ENCODE results near the gene CSMD2.

DNA sequence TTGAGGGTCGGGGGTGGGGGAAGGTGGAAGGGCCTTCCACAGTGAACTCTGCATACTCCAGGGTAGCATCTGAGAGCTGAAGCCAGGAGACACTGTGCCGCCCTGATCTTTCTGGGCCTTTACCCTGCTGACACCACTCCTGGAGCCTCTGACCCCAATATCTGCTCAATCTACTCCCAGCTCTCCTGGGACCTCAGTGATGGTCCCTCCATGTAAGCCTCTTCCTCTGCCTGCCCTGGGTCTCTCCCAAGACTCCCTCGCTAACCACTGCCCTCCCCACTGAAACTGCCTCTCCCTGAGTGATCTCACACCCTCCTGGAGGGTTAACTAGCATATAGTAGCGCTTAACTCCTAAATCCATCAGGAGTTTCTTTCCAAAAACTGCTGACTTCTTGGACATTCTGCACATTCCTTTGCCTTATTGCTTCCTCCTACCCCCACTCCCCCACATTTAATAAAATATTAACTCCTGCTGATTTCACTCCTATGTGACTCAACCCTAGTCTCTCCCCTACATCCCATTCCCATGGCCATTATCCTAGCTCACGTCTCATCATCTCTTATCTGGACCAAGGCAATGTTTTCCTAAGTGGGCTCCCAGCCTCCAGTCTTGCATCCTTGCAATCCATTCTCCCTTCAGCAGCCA is 155.6 kb downstream of the CSMD2 start:
- TF ChIP-seq POLR2AphosphoS5 (IDR thresholded peaks at IDR 0.05; ENCODE audit: low read depth, low read length) (no peak), TAF1 (IDR thresholded peaks at IDR 0.05; ENCODE audit: borderline replicate concordance, low read depth, low read length) (no peak), POLR2A (IDR thresholded peaks at IDR 0.05; ENCODE audit: low read depth, low read length) (no peak)

Data from GM12892 (cell line).